GM21723 (cell line): ENCODE results near the gene PTPRG.

Experiments
- ATAC-seq: cut with Tn5 transposase; IDR thresholded peaks from one replicate; pipeline ENCODE4 v1.9.1; 2021; ENCODE audit warnings: mild to moderate bottlenecking, moderate library complexity; ENCODE audit not compliant: unreplicated experiment

Gene PTPRG

GRCh38 chr3:61981060-61981459 lies 419.7 kb downstream of the PTPRG start:
- no peak for ATAC-seq

- ATAC-seq, result no peak
These were observed 422.1 kb downstream of the PTPRG start for GRCh38 chr3:61983479-61983878.

- ATAC-seq, result no peak
These were observed 423.6 kb downstream of the PTPRG start for GRCh38 chr3:61985020-61985419.

DNA sequence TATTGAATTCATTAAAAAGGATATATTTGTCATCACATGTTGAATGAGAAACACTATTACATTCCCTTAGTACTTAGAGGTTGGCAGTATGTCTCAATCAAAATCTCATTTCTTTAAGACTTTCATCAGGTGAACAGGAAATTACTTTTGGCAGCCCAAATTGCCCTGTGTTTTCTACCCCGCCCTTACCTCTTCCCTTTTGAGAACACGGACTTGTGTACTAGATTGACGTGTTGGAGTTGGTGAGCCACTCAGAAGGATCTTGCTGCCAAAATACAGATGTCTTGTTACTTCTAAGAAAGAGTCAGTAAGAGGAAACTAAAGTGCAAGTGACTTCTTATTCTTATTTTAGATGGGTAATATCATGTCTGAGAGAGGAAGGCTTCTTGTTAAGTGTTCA lies 425.1 kb downstream of the PTPRG start:
- ATAC-seq, result no peak

DNA sequence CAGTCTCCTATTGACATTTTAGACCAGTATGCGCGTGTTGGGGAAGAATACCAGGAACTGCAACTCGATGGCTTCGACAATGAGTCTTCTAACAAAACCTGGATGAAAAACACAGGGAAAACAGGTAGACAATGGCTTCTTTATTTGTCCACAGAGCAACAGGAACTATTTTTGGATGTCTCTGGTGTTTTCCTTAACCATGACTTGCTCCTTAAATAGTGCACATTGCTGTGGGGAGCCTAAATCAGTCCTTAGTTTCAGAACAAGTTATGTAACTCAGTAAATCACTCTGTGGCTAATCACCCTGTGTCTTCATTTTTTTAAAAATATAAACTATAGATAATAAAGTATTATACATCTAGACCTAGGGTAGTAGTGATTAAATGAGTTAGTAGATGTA lies 428.3 kb downstream of the PTPRG start:
- no peak for ATAC-seq

DNA sequence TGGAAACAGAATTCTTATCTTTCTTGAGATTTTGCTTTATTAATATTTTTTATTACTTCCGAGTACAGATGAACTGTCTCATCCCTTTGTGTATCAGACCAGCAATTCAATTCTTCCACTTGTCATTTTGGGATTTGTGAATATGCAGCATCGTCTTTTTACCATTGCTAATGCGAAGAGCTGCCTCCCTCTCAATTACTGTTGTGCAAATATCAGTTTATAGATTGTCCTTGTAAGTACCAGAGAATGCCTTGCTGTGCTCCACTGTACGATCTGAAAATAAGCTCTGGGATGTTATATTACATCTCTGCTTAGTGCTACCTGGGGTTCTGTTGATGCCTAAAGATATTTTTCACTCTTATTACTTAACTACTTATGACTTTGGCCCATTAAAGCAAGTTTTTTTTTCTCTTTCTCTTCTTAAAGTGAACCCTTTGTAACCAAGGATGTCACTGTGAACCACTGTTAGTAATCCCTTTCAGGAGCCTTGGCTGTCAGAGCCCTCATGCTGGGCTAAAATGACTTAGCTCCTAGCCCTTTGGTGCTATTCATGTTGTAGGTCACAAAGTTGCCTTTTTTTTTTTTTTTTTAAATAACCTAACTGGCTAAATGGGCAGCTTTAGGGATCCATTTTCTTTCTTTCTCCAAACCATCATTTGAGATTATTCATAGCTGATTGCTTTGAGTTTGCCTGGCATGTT lies 429.1 kb downstream of the PTPRG start:
- no peak for ATAC-seq

DNA sequence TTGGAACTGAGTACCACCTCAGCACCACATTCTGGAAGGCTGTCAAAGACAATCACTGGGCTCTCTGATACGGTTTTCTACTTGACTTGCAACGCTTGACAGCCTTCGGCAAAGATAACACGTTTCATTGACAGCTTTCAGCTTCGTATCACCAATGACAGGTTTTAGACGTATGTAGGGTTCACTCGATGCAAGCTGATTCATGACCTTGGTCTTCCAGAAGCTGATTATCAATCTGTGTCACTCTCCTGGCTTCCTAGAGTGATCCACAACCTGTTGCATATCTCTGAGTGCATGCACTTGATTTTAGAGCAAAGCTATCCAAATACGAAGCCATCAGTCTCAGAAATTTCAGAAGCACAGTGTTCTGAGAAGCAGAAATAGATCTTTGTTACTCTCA lies 430.3 kb downstream of the PTPRG start:
- ATAC-seq, result no peak

- ATAC-seq, result no peak
These were observed 435.0 kb downstream of the PTPRG start for GRCh38 chr3:61996366-61996765.

DNA sequence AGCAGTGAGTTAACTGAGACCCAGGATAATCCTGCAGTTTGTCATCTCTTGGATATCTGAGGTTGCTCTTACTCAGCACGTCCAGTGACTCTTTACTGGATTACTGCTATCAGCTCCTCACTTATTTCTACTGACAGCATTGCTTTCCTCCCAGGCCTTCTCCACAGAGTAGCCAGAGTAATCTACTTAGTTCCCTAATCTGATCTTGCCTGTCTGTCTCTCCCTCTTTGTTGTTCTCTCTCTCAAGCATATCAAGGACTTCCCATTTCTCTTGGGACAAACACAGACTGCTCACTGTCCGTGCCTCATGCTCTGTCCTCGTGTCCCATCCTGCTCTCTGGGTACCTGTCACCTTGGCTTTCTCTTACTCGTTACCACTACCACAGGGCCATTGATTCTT lies 435.7 kb downstream of the PTPRG start:
- ATAC-seq, result no peak

- no peak for ATAC-seq
These were observed 442.5 kb downstream of the PTPRG start for GRCh38 chr3:62003835-62004234.

- no peak for ATAC-seq
These were observed 445.7 kb downstream of the PTPRG start for GRCh38 chr3:62007036-62007435.

GRCh38 chr3:62010989-62011388 lies 449.6 kb downstream of the PTPRG start:
- ATAC-seq, result no peak

DNA sequence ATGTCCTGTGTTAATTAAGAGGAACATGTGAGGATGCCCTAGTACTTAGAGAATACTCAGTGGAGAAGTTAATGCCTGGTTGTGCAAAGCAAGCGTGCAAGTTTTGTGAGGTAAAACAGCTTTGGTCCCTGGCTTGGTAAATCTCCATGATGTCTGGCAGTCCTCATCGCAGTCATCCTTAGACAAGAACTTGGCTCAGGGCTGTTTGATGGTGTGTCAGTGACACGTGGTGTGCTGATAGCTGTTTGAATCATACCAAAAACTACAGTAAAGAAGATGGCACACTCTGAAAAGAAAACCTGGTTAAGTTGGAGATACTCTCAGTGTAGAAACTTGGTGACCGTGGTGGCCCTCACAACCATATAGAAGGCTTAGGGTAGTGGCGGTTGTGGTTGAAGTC lies 450.3 kb downstream of the PTPRG start:
- no peak for ATAC-seq

GRCh38 chr3:62013951-62014350 lies 452.6 kb downstream of the PTPRG start:
- ATAC-seq, result no peak

- ATAC-seq, result no peak
These were observed 453.7 kb downstream of the PTPRG start for GRCh38 chr3:62015111-62015510.

- ATAC-seq, result no peak
These were observed 458.5 kb downstream of the PTPRG start for GRCh38 chr3:62019906-62020305.

DNA sequence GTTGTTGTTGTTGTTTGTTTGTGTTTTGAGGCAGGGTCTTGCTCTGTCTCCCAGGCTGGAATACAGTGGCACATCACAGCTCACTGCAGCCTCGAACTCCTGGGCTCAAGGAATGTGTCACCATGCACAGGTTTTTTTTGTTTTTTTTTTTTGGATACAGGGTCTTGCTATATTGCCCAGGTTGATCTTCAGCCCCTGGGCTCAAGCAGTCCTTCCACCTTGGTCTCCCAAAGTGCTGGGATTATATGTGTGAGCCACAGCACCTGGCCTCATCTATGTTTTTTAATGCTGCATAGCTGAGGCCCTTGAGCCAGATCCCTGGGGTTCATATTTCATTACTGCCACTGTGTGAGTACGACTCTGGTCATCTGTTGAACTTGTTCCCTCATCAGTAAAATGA lies 459.3 kb downstream of the PTPRG start:
- ATAC-seq, result no peak

- ATAC-seq, result no peak
These were observed 460.9 kb downstream of the PTPRG start for GRCh38 chr3:62022312-62022711.

GRCh38 chr3:62024882-62025281 lies 463.5 kb downstream of the PTPRG start:
- no peak for ATAC-seq

- ATAC-seq, result no peak
These were observed 464.5 kb downstream of the PTPRG start for GRCh38 chr3:62025913-62026312.

- ATAC-seq, result no peak
These were observed 465.9 kb downstream of the PTPRG start for GRCh38 chr3:62027241-62027640.

DNA sequence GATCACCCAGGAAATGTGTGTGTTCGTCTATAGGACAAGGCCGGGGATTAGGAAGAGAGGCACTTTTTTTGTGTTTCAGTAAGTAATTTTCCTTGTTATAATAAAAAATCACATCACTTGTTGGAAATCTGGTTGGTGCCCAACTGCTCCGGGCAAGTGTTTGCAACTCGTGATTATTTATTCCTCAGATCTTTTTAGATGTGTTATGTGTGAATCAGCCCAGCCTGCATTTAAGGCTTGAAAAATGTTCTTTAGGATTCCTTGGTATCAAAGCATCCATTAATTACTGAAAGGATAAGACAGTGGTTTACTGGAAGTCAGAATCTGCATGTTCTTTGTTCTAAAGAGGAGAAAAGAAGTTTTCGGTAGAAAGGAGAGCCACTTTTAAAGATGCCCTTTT lies 466.4 kb downstream of the PTPRG start:
- no peak for ATAC-seq

DNA sequence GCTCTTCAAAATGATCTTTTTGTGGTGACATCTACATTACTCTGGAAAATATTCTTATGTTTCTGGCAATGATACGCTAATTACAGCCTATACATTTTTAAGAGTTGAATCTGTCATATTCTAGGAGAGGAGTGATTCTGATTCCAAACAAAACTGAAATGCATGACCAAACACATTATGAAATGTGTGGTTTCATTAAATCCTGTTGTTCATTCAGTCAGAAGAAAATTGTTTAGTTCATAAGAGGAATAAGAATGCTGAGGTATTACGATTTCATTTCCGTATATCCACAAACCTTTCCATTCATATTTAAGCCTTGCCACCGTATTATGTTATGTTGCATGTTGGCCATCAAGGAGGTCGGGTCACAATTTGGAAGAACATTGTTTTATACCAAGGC lies 466.9 kb downstream of the PTPRG start:
- no peak for ATAC-seq
